ENCODE results near the gene CAMK2B. TPM values are rescaled to one million over a fixed set of nuclear protein-coding genes. Genes with fewer than 3 reads are reported as not detected.

CAMK2B gene
- total RNA-seq, 1 experiment from 2014 or later, result 0.15 TPM

DNA sequence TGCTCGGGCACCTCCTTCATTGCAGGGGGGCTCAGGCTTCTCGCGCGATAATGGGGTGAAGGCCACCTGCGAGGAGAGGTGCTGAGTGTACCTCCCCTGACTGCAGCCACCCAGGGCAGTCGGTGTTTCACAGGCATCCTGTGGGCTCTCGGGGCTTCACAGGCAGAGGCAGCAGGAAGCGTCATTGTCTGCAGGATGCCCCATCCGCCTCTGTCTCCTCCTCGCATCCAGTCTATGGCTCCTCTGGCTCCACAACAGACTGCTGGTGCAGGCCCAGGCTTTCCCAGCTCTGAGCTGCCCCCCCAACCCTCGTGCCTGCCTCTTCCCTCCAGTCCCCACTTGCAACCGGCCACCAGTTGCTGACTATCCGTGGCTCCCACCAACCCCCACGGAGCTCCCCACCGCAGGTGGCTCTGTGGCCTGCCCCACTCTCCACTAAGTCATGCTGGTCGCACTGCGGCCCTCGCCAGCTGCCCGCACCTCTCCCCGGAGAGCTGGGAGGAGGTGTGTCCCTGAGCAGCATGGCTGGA is 36.5 kb downstream of the CAMK2B start:
- DNase-seq (ENCODE audit: extremely low read depth, low read depth), result no peak

DNA sequence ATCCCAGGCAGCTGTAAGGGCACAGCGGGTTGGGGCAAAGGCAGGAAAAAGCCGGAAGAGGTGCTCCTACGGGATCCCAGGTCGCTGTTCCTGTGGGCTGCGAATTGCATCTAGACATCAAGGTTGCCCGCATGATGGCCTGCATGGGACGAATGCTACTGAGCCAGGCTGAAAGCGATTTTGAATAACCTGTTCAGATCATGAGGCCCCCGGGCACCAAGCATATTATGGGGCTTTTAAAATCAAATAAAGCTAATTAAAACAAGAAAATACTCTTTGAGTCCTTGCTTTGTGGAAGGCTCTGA is 37.1 kb downstream of the CAMK2B start:
- no peak for DNase-seq (ENCODE audit: extremely low read depth, low read depth)

- DNase-seq (ENCODE audit: extremely low read depth, low read depth), result no peak
Observed at GRCh38 chr7:44287488-44288380, 37.7 kb downstream of the CAMK2B start.

GRCh38 chr7:44286618-44287487 is 38.5 kb downstream of the CAMK2B start:
- DNase-seq (ENCODE audit: extremely low read depth, low read depth), result no peak

- DNase-seq (ENCODE audit: extremely low read depth, low read depth), result no peak
Observed at GRCh38 chr7:44286182-44286617, 39.2 kb downstream of the CAMK2B start.

GRCh38 chr7:44285561-44285960 is 39.8 kb downstream of the CAMK2B start:
- no peak for DNase-seq (ENCODE audit: extremely low read depth, low read depth)

GRCh38 chr7:44284881-44285541 is 40.4 kb downstream of the CAMK2B start:
- DNase-seq (ENCODE audit: extremely low read depth, low read depth), result no peak

GRCh38 chr7:44284216-44284615 is 41.2 kb downstream of the CAMK2B start:
- no peak for DNase-seq (ENCODE audit: extremely low read depth, low read depth)

GRCh38 chr7:44283381-44284211 is 41.8 kb downstream of the CAMK2B start:
- DNase-seq (ENCODE audit: extremely low read depth, low read depth), result no peak

GRCh38 chr7:44282601-44283171 is 42.7 kb downstream of the CAMK2B start:
- no peak for DNase-seq (ENCODE audit: extremely low read depth, low read depth)

GRCh38 chr7:44281811-44282600 is 43.4 kb downstream of the CAMK2B start:
- DNase-seq (ENCODE audit: extremely low read depth, low read depth), result no peak

DNA sequence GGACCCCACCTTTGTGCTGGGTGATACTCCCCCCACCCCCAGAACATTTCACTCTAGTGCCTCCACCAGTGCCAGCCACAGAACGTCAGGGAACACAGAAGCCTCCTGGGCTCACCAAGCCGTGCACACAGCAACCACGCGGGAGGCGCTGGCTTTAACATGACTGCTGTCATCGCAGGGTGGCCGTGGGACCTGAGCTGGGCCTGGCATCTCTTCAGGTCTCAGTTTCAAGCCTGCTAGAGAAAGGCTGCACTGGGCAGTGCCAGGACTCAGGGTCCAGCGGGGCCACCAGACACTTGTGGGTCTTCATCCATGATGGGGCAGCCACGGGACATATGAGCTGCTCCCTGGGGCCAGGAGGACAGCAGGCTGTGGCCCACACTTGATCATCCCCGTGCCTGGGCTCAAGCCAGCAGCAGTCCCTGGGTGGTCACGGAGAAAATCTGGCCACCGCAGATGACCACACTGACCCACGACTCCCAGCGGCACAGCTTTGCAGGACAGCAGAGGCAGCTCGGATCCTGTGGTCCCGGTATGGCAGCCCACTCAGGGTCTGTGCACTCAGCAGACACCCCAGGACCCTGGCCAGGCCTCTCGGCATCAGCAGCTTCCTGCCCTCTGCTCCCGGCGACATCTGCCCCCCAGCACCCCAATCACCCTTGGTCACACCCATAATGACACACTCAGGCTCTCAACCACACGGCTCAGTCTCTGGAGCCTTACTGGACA is 44.2 kb downstream of the CAMK2B start:
- DNase-seq (ENCODE audit: extremely low read depth, low read depth), result no peak

DNA sequence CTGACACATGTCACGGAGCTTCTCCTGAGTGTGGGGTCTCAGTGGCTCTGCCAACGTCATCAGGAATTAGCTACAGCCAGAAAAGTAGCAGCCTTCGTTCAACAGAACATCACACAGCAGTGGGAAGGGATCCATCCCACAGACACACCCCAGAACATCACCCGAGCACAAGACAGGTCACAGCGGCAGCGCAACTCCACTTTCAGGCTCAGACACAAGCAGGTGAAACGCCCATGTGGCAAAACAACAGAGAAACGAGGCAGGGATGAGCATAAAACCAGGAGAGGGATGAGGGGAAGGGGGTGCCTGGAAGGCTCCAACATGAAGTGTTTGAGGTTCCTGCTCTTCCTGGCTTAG is 44.8 kb downstream of the CAMK2B start:
- DNase-seq (ENCODE audit: extremely low read depth, low read depth), result no peak

GRCh38 chr7:44279731-44280505 is 45.5 kb downstream of the CAMK2B start:
- DNase-seq (ENCODE audit: extremely low read depth, low read depth), result no peak

GRCh38 chr7:44279286-44279685 is 46.1 kb downstream of the CAMK2B start:
- DNase-seq (ENCODE audit: extremely low read depth, low read depth), result no peak

GRCh38 chr7:44278451-44279161 is 46.8 kb downstream of the CAMK2B start:
- DNase-seq (ENCODE audit: extremely low read depth, low read depth), result no peak

DNA sequence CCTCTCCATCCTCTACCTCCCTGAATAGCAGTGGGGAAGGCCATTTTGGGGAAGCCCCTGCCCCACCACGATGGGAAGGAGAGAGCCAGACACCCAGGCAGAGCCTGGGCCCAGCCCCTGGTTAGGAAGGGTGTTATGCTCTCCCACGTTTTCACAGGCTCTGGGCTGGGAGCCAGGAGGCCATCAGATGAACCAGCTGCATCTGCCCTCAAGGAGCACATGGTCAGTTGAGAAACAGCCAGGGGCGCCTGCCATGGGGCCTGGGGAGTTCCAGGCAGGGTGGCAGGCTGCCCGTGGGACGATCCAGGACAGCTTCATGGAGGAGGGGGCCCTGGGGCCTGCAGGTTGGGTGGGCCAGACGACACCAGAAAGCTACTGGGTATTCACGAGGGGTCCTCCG is 47.5 kb downstream of the CAMK2B start:
- no peak for DNase-seq (ENCODE audit: extremely low read depth, low read depth)
